Panc1 (cell line): ENCODE results near the gene GAB3. TPM values are rescaled to one million over a fixed set of nuclear protein-coding genes. Genes with fewer than 3 reads are reported as not detected.

Experiments used
- ATAC-seq: fragments of 200-7000 bp; cut with Tn5 transposase; 2 replicates; pipeline ENCODE4 v1.9.1; 2020; ENCODE audit warnings: mild to moderate bottlenecking, moderate library complexity
- BruUV-seq: library from RNA; stranded (reverse); fragments of 400-500 nt; replicated peaks from 2 replicates; lab custom pipeline; 2021; lab: Mats Ljungman, UMichigan
- CTCF ChIA-PET: fragments of 300-600 bp; sonication (Branson Sonifier 250); formaldehyde crosslinking; loops from one replicate; lab custom pipeline; 2022; ENCODE audit warnings: antibody characterized with exemption; lab: Charles Lee
- POLR2A ChIA-PET: fragments of 300-600 bp; sonication (Branson Sonifier 250); formaldehyde crosslinking; loops from one replicate; lab custom pipeline; 2022; ENCODE audit warnings: antibody characterized with exemption; lab: Charles Lee
- DNase-seq: peaks from one replicate; pipeline ENCODE4 v3.0.0-alpha.2; 2010; ENCODE audit warnings: low read depth, low spot score
- H3K27ac ChIP-seq: 2 replicates; pipeline ENCODE4 v1.5.1; 2011; ENCODE audit warnings: mild to moderate bottlenecking, low read length, inconsistent platforms
- H3K27me3 ChIP-seq: fragments of 200-500 bp; sonication (Bioruptor generic); 2 replicates; pipeline ENCODE4 v1.6.0; 2014; ENCODE audit warnings: low read length, inconsistent platforms; ENCODE audit not compliant: control insufficient read depth, insufficient read depth
- H3K36me3 ChIP-seq: fragments of 200-500 bp; sonication (Bioruptor generic); 2 replicates; pipeline ENCODE4 v1.5.1; 2014; ENCODE audit warnings: inconsistent platforms, mild to moderate bottlenecking, low read length, moderate library complexity; ENCODE audit not compliant: control insufficient read depth, insufficient read depth
- H3K4me1 ChIP-seq: 2 replicates; pipeline ENCODE4 v1.5.1; 2011; ENCODE audit warnings: inconsistent platforms, mild to moderate bottlenecking, low read length, moderate library complexity; ENCODE audit not compliant: control insufficient read depth, insufficient read depth
- H3K4me3 ChIP-seq, 2 experiments: 2 replicates each; pipeline ENCODE4 v1.5.1; 2011 to 2012; ENCODE audit warnings: low read depth in 2 of 2, low read length in 2 of 2, mild to moderate bottlenecking in 2 of 2, inconsistent platforms in 1 of 2, moderate library complexity in 1 of 2
- H3K9me3 ChIP-seq: fragments of 200-500 bp; sonication (Bioruptor generic); 2 replicates; pipeline ENCODE4 v1.5.1; 2014; ENCODE audit warnings: low read depth, mild to moderate bottlenecking, inconsistent platforms, low read length, moderate library complexity; ENCODE audit not compliant: control insufficient read depth, insufficient read depth
- CTCF ChIP-seq: fragments of 450-650 bp; IDR thresholded peaks from 2 replicates; pipeline ENCODE4 v1.5.1; 2017; ENCODE audit warnings: mild to moderate bottlenecking
- POLR2AphosphoS5 ChIP-seq: IDR thresholded peaks from 2 replicates; pipeline ENCODE4 v1.6.1; 2012; ENCODE audit warnings: mild to moderate bottlenecking, low read depth, low read length, moderate library complexity
- REST ChIP-seq, 2 experiments: IDR thresholded peaks; 2 replicates each; pipeline ENCODE4 v1.6.1; 2011 to 2012; ENCODE audit warnings: low read depth in 2 of 2, control low read depth in 1 of 2, low read length in 1 of 2, mild to moderate bottlenecking in 1 of 2, moderate library complexity in 1 of 2; ENCODE audit not compliant: insufficient read depth in 1 of 2
- SIN3A ChIP-seq: IDR thresholded peaks from 2 replicates; pipeline ENCODE4 v1.6.1; 2012; ENCODE audit warnings: low read depth, mild to moderate bottlenecking, low read length, moderate library complexity, borderline replicate concordance; ENCODE audit not compliant: insufficient read depth
- TCF7L2 ChIP-seq: IDR thresholded peaks from 2 replicates; pipeline ENCODE4 v1.6.1; 2011; ENCODE audit warnings: mild to moderate bottlenecking, low read depth, low read length, inconsistent platforms
- in situ Hi-C: cut with HindIII; loops from 2 replicates; pipeline ENCODE4 v1.10.0; 2016; ENCODE audit warnings: low sequenced_read_pairs, low pct_unique_long_range_greater_than_20kb
- intact Hi-C: fragments of 100-400 bp; cut with micrococcal nuclease; formaldehyde crosslinking; loops from one replicate; pipeline ENCODE4 v1.10.0; 2022; ENCODE audit not compliant: unreplicated experiment
- total RNA-seq: library from RNA; stranded (reverse); gene quantifications from one replicate; pipeline ENCODE4 v1.2.1, GENCODE V29; 2021; ENCODE audit not compliant: unreplicated experiment

Gene GAB3
- total RNA-seq, 1 experiment from 2014 or later: 8.2 TPM

GRCh38 chrX:154748712-154749339, 2.1 kb downstream of the GAB3 start:
- no peak for DNase-seq
- ChIA-PET CTCF (interaction anchor here (0.7 to 1.6 kb wide), 7 partner anchors 11 to 155 kb away, joined by 3 to 13 read pairs (median 4); no protein-coding TSS in a partner anchor), POLR2A (no interaction called here)
- TF ChIP-seq REST (IDR thresholded peaks at IDR 0.05; ENCODE audit: insufficient read depth in 1 of 2, low read depth in 2 of 2, low read length in 1 of 2) (no peak), POLR2AphosphoS5 (no peak), CTCF (peak; percentile 86), SIN3A (no peak)
- peak; percentile 81 for ATAC-seq
- Histone ChIP-seq H3K27ac (peak overlapping the region; percentile 75), H3K4me3 (peak overlapping the region; percentile 3 to 31; a peak in 3 of 4 replicates), H3K9me3 (no peaks in the 10 kb centered on the region), H3K4me1 (peaks cover 38% of the 10 kb centered on the region), H3K36me3 (no peaks in the 10 kb centered on the region), H3K27me3 (no peaks in the 10 kb centered on the region)
- BruUV-seq: no TSS peak
- in situ Hi-C loops (no loop called here), intact Hi-C loops (loop anchor here (1.0 kb wide), 1 partner anchor 34 kb away; no protein-coding TSS in a partner anchor)

GRCh38 chrX:154742613-154743012, 8.3 kb downstream of the GAB3 start:
- Histone ChIP-seq H3K4me1 (peaks cover 21% of the 10 kb centered on the region), H3K4me3 (no peak overlapping the region), H3K36me3 (no peaks in the 10 kb centered on the region), H3K27me3 (no peaks in the 10 kb centered on the region), H3K27ac (no peak overlapping the region), H3K9me3 (no peaks in the 10 kb centered on the region)
- ChIA-PET CTCF (no interaction called here), POLR2A (no interaction called here)
- in situ Hi-C loops: no loop called here
- DNase-seq: no peak
- intact Hi-C loops: no loop called here
- TF ChIP-seq POLR2AphosphoS5 (no peak), TCF7L2 (no peak), CTCF (no peak), REST (IDR thresholded peaks at IDR 0.05; ENCODE audit: insufficient read depth in 1 of 2, low read depth in 2 of 2, low read length in 1 of 2) (no peak), SIN3A (no peak)
- no TSS peak for BruUV-seq
- no peak for ATAC-seq
